D721Med (cell line): ENCODE measurements around the gene EPB41L5.

ENCODE experiments used
- DNase-seq: peaks from one replicate; pipeline ENCODE4 v3.0.0; 2011; ENCODE audit warnings: low spot score; ENCODE audit not compliant: insufficient read length
- FAIRE-seq: peaks from 2 replicates; lab custom pipeline; 2011; peaks lifted over from hg19 to GRCh38; lab: Jason Lieb, UNC
- TF ChIP-seq, protein P1 (sequence below): IDR thresholded peaks from 2 replicates; pipeline ENCODE4 v1.5.1; 2012; ENCODE audit warnings: mild to moderate bottlenecking, control low read depth; ENCODE audit not compliant: insufficient read depth; ENCODE audit errors: missing control alignments

The EPB41L5 gene

GRCh38 chr2:120029672-120030640, 17.1 kb downstream of the EPB41L5 start:
- TF ChIP-seq, protein P1, sequence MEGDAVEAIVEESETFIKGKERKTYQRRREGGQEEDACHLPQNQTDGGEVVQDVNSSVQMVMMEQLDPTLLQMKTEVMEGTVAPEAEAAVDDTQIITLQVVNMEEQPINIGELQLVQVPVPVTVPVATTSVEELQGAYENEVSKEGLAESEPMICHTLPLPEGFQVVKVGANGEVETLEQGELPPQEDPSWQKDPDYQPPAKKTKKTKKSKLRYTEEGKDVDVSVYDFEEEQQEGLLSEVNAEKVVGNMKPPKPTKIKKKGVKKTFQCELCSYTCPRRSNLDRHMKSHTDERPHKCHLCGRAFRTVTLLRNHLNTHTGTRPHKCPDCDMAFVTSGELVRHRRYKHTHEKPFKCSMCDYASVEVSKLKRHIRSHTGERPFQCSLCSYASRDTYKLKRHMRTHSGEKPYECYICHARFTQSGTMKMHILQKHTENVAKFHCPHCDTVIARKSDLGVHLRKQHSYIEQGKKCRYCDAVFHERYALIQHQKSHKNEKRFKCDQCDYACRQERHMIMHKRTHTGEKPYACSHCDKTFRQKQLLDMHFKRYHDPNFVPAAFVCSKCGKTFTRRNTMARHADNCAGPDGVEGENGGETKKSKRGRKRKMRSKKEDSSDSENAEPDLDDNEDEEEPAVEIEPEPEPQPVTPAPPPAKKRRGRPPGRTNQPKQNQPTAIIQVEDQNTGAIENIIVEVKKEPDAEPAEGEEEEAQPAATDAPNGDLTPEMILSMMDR = no peak
- DNase-seq = no peak
- no peak for FAIRE-seq

DNA sequence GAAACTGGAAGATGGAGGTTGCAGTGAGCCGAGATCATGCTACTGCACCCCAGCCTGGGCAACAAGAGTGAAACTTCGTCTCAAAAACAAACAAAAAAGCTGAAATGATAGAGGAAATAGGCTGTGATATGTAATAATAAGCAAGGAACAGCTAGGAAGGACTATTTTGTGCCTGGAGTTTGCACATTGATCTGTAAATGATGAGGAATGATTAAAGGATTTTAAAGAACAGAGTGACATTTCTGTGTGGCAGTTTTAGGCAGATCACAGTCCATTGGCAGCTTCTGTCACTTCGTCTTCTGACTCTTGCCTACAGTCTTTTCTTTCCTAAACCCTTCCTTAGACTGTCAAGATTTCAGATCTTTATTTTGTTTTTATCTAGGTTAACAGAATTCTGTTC, 19.4 kb downstream of the EPB41L5 start:
- TF ChIP-seq, protein P1 = no peak
- no peak for FAIRE-seq
- DNase-seq = no peak

- TF ChIP-seq, protein P1 = no peak
- DNase-seq (no peak), FAIRE-seq (no peak)
These were observed 21.1 kb downstream of the EPB41L5 start for GRCh38 chr2:120034027-120034426.

GRCh38 chr2:120034621-120035020, 21.7 kb downstream of the EPB41L5 start:
- no peak for FAIRE-seq
- TF ChIP-seq, protein P1 = no peak

DNA sequence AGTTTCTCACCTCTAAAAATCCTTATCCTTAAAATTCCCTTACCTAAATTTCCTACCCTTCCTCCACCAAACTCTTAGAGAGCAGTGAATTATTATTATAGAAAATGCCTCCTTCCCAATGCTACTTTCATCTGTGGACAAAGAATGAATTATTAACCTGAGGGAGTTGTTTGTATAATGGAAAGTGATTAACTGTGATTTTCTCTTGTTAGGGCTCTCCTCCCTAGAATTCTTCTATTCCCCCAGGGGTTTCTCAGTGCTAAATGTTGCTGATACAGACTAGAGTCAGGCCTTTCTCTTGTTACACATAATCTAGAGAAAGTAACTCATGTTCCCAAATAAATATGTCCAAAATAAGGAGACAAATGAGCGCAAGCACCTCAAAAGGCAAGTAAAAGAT, 23.3 kb downstream of the EPB41L5 start:
- TF ChIP-seq, protein P1 = no peak
- DNase-seq (no peak), FAIRE-seq (no peak)

More at GRCh38 chr2:120034621-120035020, 21.7 kb downstream of the EPB41L5 start:
- DNase-seq = no peak

DNA sequence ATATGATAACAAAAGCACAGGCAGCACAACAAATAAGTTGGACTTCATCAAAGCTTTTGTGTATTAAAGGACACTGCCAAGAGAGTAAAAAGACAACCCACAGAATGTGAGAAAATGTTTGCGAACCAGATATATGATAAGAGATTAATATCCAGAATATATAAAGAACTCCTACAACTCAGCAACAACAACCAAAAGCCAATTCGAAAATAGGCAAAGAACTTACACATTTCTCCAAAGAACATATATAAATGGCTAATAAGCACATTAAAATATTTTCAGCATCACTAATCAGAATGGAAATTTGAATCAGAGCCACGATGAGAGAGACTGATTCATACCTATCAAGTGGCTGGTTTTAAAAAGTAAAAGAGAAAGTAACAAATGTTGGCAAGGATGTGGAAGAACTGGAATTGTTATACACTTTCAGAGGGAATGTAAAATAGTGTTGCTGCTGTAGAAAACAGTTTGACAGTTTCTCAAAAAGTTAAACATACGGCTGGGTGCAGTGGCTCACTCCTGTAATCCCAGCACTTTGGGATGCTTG, 25.2 kb downstream of the EPB41L5 start:
- FAIRE-seq = no peak
- TF ChIP-seq, protein P1 = no peak
- DNase-seq = no peak

DNA sequence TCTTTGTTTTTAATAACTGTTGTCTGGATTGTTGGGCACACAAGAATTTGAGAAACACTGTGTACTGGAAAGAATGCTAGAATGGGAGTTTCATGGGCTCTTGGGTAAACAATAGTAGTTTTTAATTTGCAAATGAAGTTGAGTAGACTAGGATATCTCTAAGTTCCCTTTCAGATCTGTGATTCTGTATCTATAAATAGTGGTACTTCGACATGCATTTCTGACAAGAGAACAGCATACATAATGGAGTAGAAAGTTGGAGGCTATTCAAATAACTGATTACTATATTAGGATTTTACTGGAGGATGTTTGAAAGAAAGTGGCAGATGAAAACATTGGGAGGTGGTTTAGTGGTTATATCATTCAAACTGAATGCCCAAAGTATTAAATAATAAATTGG, 29.5 kb downstream of the EPB41L5 start:
- TF ChIP-seq, protein P1 = no peak

More for the DNA sequence above, 29.5 kb downstream of the EPB41L5 start:
- FAIRE-seq = no peak
- DNase-seq = no peak
